ENCODE results near the gene STRAP.

STRAP gene

GRCh38 chr12:15842108-15842507, 40.1 kb upstream of the STRAP start:
- TF ChIP-seq SIN3A (IDR thresholded peaks at IDR 0.05; ENCODE audit: borderline replicate concordance, insufficient read depth, low read length) = no peak
- no peak for TF ChIP-seq FOXP2 (optimal IDR thresholded peaks at IDR 0.05; ENCODE audit: borderline replicate concordance, extremely low read depth, extremely low read length, insufficient read depth)
- no peak for TF ChIP-seq REST (IDR thresholded peaks at IDR 0.05; ENCODE audit: insufficient read depth in 1 of 2, low read depth in 2 of 2, low read length in 2 of 2)
- TF ChIP-seq TAF1 (IDR thresholded peaks at IDR 0.05; ENCODE audit: borderline replicate concordance, insufficient read depth, low read length) = no peak
- no peak for TF ChIP-seq POLR2AphosphoS5 (IDR thresholded peaks at IDR 0.05; ENCODE audit: low read depth, low read length)

- no peak for TF ChIP-seq TAF1 (IDR thresholded peaks at IDR 0.05; ENCODE audit: borderline replicate concordance, insufficient read depth, low read length)
- TF ChIP-seq POLR2AphosphoS5 (IDR thresholded peaks at IDR 0.05; ENCODE audit: low read depth, low read length) = no peak
- no peak for TF ChIP-seq REST (IDR thresholded peaks at IDR 0.05; ENCODE audit: insufficient read depth in 1 of 2, low read depth in 2 of 2, low read length in 2 of 2)
- TF ChIP-seq FOXP2 (optimal IDR thresholded peaks at IDR 0.05; ENCODE audit: borderline replicate concordance, extremely low read depth, extremely low read length, insufficient read depth) = no peak
- no peak for TF ChIP-seq SIN3A (IDR thresholded peaks at IDR 0.05; ENCODE audit: borderline replicate concordance, insufficient read depth, low read length)
Observed at GRCh38 chr12:15846887-15847286, 35.3 kb upstream of the STRAP start.

GRCh38 chr12:15848606-15849005, 33.6 kb upstream of the STRAP start:
- no peak for TF ChIP-seq TAF1 (IDR thresholded peaks at IDR 0.05; ENCODE audit: borderline replicate concordance, insufficient read depth, low read length)
- no peak for TF ChIP-seq REST (IDR thresholded peaks at IDR 0.05; ENCODE audit: insufficient read depth in 1 of 2, low read depth in 2 of 2, low read length in 2 of 2)
- TF ChIP-seq SIN3A (IDR thresholded peaks at IDR 0.05; ENCODE audit: borderline replicate concordance, insufficient read depth, low read length) = no peak
- TF ChIP-seq FOXP2 (optimal IDR thresholded peaks at IDR 0.05; ENCODE audit: borderline replicate concordance, extremely low read depth, extremely low read length, insufficient read depth) = no peak
- TF ChIP-seq POLR2AphosphoS5 (IDR thresholded peaks at IDR 0.05; ENCODE audit: low read depth, low read length) = no peak

- no peak for TF ChIP-seq TAF1 (IDR thresholded peaks at IDR 0.05; ENCODE audit: borderline replicate concordance, insufficient read depth, low read length)
- no peak for TF ChIP-seq FOXP2 (optimal IDR thresholded peaks at IDR 0.05; ENCODE audit: borderline replicate concordance, extremely low read depth, extremely low read length, insufficient read depth)
- no peak for TF ChIP-seq REST (IDR thresholded peaks at IDR 0.05; ENCODE audit: insufficient read depth in 1 of 2, low read depth in 2 of 2, low read length in 2 of 2)
- TF ChIP-seq POLR2AphosphoS5 (IDR thresholded peaks at IDR 0.05; ENCODE audit: low read depth, low read length) = no peak
- TF ChIP-seq SIN3A (IDR thresholded peaks at IDR 0.05; ENCODE audit: borderline replicate concordance, insufficient read depth, low read length) = no peak
Observed at GRCh38 chr12:15851045-15851620, 31.1 kb upstream of the STRAP start.
